RCC 7860 (cell line): ENCODE data around the gene CROCC2.

Experiments used
- DNase-seq: peaks from one replicate; pipeline ENCODE4 v3.0.0-alpha.2; 2015; ENCODE audit warnings: low spot score
- FAIRE-seq: peaks from 2 replicates; lab custom pipeline; 2012; peaks lifted over from hg19 to GRCh38; lab: Jason Lieb, UNC

The CROCC2 gene

DNA sequence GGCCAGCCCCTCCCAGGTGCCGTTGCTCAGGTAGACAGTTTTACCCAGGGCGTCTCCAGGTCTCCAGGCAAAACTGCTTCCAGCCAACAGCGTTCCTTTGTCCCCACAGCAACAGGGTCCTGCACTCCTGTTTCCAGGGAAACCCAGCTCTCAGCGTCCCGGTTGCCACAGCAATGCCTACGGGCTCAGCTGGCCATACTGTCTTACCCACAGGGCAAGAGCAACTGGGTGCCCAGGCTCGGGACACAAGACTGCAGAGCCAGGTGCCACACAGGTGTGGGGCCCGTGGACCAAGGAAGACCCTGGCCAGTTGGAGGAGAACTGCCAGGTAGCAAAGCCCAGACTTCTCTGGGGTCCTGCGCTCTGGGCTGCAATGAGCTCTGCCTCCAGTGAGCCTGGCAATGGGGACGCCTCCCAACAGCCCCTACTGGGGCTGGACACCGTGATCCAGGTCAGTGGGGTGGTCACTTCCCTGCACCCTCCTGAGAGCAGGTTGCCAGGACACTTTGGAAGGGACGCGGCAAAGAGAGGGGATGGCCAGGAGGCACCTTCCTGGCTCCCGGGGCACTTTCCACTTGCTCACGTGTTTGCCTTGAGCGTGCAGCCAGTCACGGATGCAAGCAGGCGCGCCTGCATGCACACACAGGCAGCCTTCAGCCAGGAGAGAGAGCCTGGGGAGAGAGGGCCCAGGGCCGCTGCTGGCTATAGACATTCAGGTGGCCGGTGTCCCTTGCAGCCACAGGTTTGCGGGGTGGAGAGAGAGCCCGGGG lies at the start of gene CROCC2:
Gene CROCC2, plus strand, starts transcription at position 196 of the 770 bp plus-strand sequence. Its CDS starts 178 bp downstream, at position 374.
- DNase-seq (no peak), FAIRE-seq (no peak)

DNA sequence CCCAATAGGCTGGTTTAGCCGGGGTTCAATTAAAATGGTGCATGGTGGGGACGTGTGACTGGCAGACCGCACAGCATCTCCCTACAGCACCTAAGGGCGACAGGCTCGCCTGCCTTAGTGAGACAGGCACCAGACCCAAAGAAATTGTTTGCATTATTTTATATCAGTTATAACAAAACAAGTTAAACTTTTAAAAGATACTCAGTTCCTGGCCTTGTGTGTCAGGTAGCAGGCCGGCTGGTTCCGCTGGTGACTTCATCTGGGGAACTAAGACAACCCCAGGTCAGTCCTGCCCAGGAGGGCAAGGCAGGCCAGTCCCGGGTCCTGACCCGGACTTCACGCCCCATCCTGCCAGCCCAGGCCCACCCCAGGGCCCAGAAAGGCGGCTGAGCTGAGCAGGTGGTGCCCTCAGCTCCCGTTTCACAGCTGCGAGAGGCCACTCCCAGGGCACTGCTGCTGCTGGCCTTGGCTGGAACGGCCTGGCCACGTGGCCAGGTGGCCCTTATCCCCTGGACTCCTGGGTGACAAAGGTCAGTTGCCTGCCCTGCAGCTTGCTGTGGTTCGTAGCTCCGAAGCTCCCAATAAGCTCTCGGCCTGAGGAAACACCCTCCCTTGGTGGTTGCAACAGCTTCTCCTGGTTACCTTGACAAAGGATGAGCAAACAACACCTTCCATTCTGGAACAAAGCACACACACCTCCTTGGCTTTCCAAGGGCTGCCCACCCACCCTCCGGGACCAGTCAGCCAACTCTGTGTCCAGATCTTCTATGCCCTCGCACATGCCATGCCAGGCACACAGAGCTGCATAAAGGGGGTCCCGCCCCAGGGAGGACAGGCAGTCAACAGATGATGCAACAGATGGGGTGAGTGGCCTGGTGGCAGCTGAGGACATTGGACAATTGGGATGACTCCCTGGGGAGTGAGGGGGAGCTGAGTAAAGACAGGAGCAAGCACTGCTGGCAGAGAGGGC lies 48.8 kb upstream of the CROCC2 start:
- FAIRE-seq = no peak
- DNase-seq = no peak

DNA sequence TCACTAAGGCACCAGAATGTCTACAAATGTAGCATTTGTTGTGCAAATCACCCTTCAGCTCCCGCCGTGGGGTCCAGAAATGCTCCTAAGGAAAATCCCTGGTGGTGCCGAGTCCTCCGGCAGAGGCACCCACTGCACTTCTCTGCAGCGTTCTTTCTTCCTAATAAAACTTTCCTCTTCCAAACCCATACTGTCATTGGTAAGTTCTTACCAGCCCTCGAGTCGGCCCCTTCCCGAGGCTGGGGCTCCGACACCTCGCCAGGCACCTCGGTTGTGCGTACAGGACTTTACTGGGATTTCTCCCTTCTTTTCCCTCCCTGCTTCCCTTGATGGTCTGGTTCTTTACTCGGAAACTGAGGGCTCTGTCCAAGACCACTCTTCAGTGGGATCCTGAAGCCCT lies 47.8 kb upstream of the CROCC2 start:
- FAIRE-seq (no peak), DNase-seq (no peak)

GRCh38 chr2:240858871-240859270 lies 47.3 kb upstream of the CROCC2 start:
- no peak for FAIRE-seq
- no peak for DNase-seq

- DNase-seq = no peak
Measured at GRCh38 chr2:240861547-240861946, 44.6 kb upstream of the CROCC2 start.

GRCh38 chr2:240864475-240864874 lies 41.7 kb upstream of the CROCC2 start:
- FAIRE-seq = no peak
- DNase-seq = no peak

More at GRCh38 chr2:240861547-240861946, 44.6 kb upstream of the CROCC2 start:
- no peak for FAIRE-seq

DNA sequence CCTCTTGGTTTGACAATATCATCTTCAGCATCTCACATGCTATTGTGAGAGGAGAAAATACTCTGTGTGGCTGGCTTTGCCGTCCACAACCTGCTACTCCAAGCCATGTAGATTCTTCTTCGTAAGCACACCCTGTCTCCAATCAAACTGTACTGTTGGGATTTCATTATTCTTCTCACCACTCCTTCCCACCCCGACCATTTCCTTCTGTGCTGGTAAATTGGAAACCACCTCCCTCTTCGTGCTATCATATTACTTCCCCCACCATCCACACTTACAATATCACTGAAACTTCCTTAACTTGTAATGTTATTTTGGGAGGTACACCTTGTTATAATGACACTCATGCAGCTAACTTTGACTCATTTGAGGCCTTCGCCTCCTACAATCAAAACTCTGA lies 40.7 kb upstream of the CROCC2 start:
- FAIRE-seq = no peak
- no peak for DNase-seq

DNA sequence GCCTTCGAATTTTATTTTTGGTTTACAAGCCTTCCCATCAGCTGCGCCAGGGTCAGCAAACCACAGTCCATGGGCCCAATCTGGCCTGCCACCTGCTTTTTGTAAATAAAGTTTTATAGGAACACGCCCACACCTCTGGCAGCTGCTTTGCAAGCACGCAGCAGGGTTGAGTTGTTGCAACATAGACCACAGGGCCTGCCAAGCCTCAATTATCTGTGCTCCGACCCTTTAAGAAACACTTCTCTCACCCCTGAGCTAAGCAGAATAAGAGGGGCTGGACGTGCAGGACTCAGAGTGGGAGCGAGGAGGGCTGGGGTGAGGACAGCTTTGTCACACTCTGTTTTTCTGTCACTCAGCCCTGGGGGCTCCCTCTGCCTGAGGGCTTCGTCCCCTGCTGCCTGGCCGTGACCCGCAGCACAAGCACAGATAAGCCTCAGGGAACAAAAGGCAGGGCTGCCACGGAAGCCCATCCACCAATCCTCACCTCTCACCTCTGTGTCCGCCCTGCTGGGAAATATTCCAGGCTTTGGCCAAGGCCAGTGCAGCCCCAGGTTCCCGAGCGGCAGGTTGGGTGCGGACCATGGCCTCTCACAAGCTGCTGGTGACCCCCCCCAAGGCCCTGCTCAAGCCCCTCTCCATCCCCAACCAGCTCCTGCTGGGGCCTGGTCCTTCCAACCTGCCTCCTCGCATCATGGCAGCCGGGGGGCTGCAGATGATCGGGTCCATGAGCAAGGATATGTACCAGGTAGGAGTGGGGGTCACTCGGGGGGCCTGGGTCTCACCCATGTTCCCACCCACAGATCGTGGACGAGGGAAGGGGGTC lies 37.6 kb upstream of the CROCC2 start, which contains the start of gene AGXT:
Gene AGXT, plus strand, starts transcription at position 539 of the 823 bp plus-strand sequence. Its CDS starts 42 bp downstream, at position 581.
- no peak for FAIRE-seq

GRCh38 chr2:240869109-240869955 lies 36.8 kb upstream of the CROCC2 start:
- FAIRE-seq (no peak), DNase-seq (no peak)

More for the DNA sequence above, 37.6 kb upstream of the CROCC2 start, which contains the start of gene AGXT:
- no peak for DNase-seq

GRCh38 chr2:240869956-240870875 lies 35.9 kb upstream of the CROCC2 start:
- DNase-seq = no peak
- FAIRE-seq = no peak

GRCh38 chr2:240871071-240871958 lies 34.8 kb upstream of the CROCC2 start:
- FAIRE-seq (no peak), DNase-seq (no peak)

DNA sequence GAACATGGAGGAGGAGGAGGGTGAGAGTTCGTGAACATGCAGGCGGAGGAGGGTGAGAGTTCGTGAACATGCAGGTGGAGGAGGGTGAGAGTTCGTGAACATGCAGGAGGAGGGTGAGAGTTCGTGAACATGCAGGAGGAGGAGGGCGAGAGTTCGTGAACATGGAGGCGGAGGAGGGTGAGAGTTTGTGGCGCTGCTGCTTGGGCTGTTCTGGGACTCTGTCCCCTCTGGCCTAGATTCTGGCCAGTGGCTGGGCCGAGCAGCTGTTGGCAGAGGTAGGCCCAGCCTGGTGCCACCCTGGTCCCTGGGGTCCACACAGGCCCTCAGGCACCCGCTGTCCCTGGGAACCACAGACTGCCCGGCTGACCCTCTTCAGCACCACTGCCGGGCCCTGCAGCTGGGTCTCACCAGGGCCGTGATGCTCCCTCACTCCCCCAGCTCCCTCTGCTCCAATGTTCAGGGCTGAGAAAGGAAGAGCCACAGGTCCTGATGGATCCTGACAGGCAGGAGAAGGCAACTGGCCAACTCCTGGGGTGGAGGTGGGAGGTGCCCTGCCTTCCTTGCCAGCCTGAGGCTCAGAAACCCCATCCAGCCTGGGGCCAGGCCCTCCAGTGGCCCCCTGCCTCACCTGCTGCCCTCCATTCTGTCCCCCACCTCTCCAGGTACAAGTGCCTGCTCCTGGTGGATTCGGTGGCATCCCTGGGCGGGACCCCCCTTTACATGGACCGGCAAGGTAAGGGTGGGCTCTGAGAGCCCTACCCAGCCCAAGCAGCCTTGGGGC lies 33.6 kb upstream of the CROCC2 start:
- DNase-seq (no peak), FAIRE-seq (no peak)

- no peak for DNase-seq
Measured at GRCh38 chr2:240873098-240873788, 32.9 kb upstream of the CROCC2 start.

DNA sequence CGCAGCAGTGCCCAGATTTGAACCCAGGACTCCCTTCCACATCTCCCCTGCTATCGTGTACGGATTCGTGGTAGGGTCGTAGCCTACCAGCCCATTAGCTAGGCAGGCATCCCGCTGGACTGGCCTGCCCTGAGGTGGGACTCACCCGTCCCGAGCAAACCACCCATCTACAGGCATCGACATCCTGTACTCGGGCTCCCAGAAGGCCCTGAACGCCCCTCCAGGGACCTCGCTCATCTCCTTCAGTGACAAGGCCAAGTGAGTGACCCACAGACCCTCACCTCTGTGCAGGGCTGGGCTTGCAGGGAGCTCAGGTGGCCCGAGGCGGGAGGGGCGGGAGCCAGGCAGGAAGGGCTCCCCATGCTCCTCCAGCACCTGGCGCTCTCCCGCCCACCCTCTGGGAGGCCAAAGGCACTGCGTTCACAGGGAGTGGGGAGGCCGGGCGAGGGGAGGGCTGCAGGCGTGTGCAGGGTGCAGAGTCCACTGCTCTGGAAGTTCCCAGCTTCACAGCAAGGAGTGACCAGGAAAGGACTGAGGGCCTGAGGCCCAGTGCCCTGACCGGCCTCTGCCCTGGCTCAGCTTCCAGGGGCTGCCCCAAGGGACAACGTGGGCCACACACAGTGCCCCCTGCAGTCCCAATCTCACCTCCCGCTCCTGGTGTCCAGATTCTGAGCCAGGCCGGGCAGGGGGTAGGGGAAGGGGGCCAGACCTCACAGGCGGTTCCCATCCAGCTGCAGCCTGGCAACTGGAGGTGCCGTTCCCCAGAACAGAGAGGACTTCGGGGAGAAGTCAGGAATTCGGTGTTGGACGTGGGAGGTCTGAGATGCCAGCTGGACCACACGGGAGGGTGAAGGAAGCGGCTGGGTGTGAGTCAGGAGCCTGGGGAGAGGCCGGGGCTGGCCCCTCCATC lies 32.1 kb upstream of the CROCC2 start:
- FAIRE-seq (no peak), DNase-seq (no peak)

More at GRCh38 chr2:240873098-240873788, 32.9 kb upstream of the CROCC2 start:
- FAIRE-seq = no peak

DNA sequence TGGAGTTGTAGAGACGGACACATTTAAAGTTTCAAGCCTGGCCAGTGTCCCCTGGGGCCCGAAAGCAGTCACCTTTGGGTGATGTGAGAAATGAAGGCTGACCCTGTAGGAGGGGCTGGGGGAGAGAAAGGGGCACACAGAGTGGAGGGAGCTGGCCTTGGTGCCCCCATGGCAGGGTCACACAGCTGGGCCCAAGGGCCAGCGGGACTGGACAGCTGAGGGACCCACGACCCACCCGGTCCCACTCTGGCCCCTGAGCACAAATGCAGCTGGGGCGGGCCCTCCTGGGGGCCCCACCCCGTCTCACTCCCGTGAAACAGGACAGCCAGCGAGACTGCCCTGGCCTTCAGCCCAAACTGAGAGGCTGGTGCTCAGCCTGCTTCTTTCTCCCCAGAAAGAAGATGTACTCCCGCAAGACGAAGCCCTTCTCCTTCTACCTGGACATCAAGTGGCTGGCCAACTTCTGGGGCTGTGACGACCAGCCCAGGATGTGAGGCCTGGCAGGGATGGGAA lies 31.4 kb upstream of the CROCC2 start:
- FAIRE-seq (no peak), DNase-seq (no peak)
